Nephron progenitor cell (in vitro differentiated cells): ENCODE data around the gene LINC01488.

Experiments
- DNase-seq: peaks from one replicate; pipeline ENCODE4 v3.0.0; 2021
- H3K27ac Mint-ChIP-seq: 2 replicates; pipeline ENCODE4 v1.8.0; 2021; ENCODE audit warnings: mild to moderate bottlenecking, moderate library complexity, mixed read lengths
- H3K27me3 Mint-ChIP-seq: 2 replicates; pipeline ENCODE4 v1.8.0; 2021; ENCODE audit warnings: mild to moderate bottlenecking, low read depth, mixed read lengths; ENCODE audit not compliant: poor library complexity
- H3K36me3 Mint-ChIP-seq: 2 replicates; pipeline ENCODE4 v1.8.0; 2021; ENCODE audit warnings: low read depth, mixed read lengths
- H3K4me1 Mint-ChIP-seq: 2 replicates; pipeline ENCODE4 v1.8.0; 2021; ENCODE audit warnings: mixed read lengths
- H3K4me3 Mint-ChIP-seq: 2 replicates; pipeline ENCODE4 v1.8.0; 2021; ENCODE audit warnings: mild to moderate bottlenecking, moderate library complexity, mixed read lengths
- H3K9me3 Mint-ChIP-seq: 2 replicates; pipeline ENCODE4 v1.8.0; 2021; ENCODE audit warnings: mild to moderate bottlenecking, moderate library complexity, mixed read lengths
- CTCF ChIP-seq: fragments of 200-600 bp; sonication (generic); IDR thresholded peaks from 2 replicates; pipeline ENCODE4 v1.5.0; 2021; ENCODE audit warnings: antibody characterized with exemption

Gene LINC01488

GRCh38 chr11:69482322-69482721 is 859 bp downstream of the LINC01488 start:
- no peak overlapping the region for H3K4me3 Mint-ChIP-seq
- peaks cover 14% of the 10 kb centered on the region for H3K27me3 Mint-ChIP-seq
- no peaks in the 10 kb centered on the region for H3K9me3 Mint-ChIP-seq
- TF ChIP-seq CTCF, result no peak
- H3K4me1 Mint-ChIP-seq, result peaks cover 29% of the 10 kb centered on the region
- no peaks in the 10 kb centered on the region for H3K36me3 Mint-ChIP-seq
- no peak for DNase-seq
- H3K27ac Mint-ChIP-seq, result no peak overlapping the region

GRCh38 chr11:69483170-69483569 is 1.7 kb downstream of the LINC01488 start:
- H3K27ac Mint-ChIP-seq, result no peak overlapping the region

GRCh38 chr11:69483691-69484426 is 2.4 kb downstream of the LINC01488 start:
- no peak overlapping the region for H3K4me3 Mint-ChIP-seq
- no peak for DNase-seq
- TF ChIP-seq CTCF, result no peak
- H3K27me3 Mint-ChIP-seq, result peaks cover 4% of the 10 kb centered on the region
- H3K36me3 Mint-ChIP-seq, result no peaks in the 10 kb centered on the region
- H3K27ac Mint-ChIP-seq, result peak overlapping the region; percentile 55
- no peaks in the 10 kb centered on the region for H3K9me3 Mint-ChIP-seq
- H3K4me1 Mint-ChIP-seq, result peaks cover 29% of the 10 kb centered on the region

More at GRCh38 chr11:69483170-69483569, 1.7 kb downstream of the LINC01488 start:
- no peak for DNase-seq
- no peak for TF ChIP-seq CTCF
- Mint-ChIP-seq H3K27me3 (peaks cover 8% of the 10 kb centered on the region), H3K36me3 (no peaks in the 10 kb centered on the region), H3K4me1 (peaks cover 29% of the 10 kb centered on the region), H3K9me3 (no peaks in the 10 kb centered on the region), H3K4me3 (no peak overlapping the region)

- Mint-ChIP-seq H3K27me3 (peaks cover 4% of the 10 kb centered on the region), H3K36me3 (no peaks in the 10 kb centered on the region), H3K4me1 (peaks cover 29% of the 10 kb centered on the region), H3K9me3 (no peaks in the 10 kb centered on the region), H3K4me3 (no peak overlapping the region), H3K27ac (no peak overlapping the region)
- TF ChIP-seq CTCF, result no peak
- DNase-seq, result no peak
Measured at GRCh38 chr11:69484427-69485259, 3.2 kb downstream of the LINC01488 start.

GRCh38 chr11:69485337-69486041 is 4.0 kb downstream of the LINC01488 start:
- no peaks in the 10 kb centered on the region for H3K36me3 Mint-ChIP-seq
- H3K27ac Mint-ChIP-seq, result no peak overlapping the region
- H3K4me1 Mint-ChIP-seq, result peaks cover 25% of the 10 kb centered on the region
- no peak for TF ChIP-seq CTCF
- H3K4me3 Mint-ChIP-seq, result no peak overlapping the region
- no peak for DNase-seq
- no peaks in the 10 kb centered on the region for H3K9me3 Mint-ChIP-seq
- peaks cover 3% of the 10 kb centered on the region for H3K27me3 Mint-ChIP-seq
